IPS-18c (cell line): ENCODE data around the gene NOL3.

Experiments used
- H3K4me3 ChIP-seq: 2 replicates; pipeline ENCODE4 v1.7.0; 2013; ENCODE audit warnings: low read depth, mild to moderate bottlenecking, low read length, moderate library complexity; ENCODE audit not compliant: insufficient read depth
- H3K9me3 ChIP-seq: one replicate; pipeline ENCODE4 v1.6.1; 2013; ENCODE audit warnings: mild to moderate bottlenecking, low read length, moderate library complexity; ENCODE audit not compliant: control insufficient read depth, insufficient read depth

NOL3 gene

DNA sequence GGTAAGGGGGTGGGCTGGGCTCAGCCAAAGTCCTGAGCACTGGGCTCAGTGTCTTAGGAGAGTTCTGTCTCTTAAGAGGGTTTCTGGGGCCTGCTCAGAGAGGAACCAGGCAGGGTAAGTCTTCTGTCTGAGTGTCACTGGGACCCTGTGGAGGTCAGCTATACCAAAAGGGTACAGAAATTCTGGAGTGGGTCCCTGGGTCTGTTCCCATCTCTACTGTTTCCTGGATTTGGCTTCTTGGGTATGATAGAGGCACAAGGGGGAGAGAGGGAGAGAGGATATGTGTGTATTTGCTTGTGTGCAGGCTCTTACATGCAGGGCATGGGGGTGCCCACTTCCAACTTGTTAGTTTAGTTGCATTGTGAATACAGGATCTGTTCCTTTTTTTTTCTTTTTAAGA is 23.2 kb downstream of the NOL3 start:
- Histone ChIP-seq H3K9me3 (no peaks in the 10 kb centered on the region), H3K4me3 (no peak overlapping the region; the same call in 1 of the 2 replicates)

DNA sequence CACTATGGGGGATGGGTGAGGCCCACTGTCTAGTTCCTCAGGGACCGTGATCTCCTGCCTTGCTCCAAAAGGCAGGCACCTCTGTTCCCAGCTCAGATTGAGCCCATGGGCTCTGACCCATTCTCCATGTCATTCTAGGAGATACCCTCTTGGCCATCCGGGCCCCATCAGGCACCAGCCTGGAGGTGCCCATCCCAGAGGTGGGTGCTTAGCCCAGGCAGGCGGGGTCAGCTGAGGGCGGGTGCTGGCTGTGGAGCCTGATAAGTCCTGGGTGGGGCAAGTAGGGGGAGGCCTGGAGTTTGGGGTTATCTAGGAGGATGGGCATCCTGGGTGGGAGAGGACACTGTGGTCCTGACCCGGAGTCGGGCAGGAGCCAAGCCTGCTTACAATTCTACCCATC is 23.9 kb downstream of the NOL3 start:
- H3K4me3 ChIP-seq: no peak overlapping the region
- no peaks in the 10 kb centered on the region for H3K9me3 ChIP-seq

DNA sequence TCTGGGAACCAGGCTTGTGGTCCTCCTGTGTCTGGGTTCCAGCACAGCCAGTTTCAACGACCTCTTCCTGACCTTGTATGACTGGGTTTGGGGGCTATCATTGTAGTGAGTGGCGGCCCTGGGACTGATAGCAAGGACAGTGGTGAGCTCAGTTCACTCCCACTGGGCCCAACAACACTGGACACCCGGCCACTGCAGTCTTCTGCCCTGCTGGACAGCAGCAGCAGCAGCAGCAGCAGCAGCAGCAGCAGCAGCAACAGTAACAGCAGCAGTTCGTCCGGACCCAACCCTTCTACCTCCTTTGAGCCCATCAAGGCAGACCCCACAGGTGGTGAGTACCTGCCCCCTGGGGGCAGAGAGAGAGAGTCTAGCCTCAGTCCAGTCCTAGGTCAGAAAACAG is 25.3 kb downstream of the NOL3 start:
- no peak overlapping the region for H3K4me3 ChIP-seq

GRCh38 chr16:67196881-67197280 is 26.5 kb downstream of the NOL3 start:
- H3K9me3 ChIP-seq: peaks cover 2% of the 10 kb centered on the region
- H3K4me3 ChIP-seq: no peak overlapping the region

More for the DNA sequence above, 25.3 kb downstream of the NOL3 start:
- H3K9me3 ChIP-seq: no peaks in the 10 kb centered on the region

- Histone ChIP-seq H3K9me3 (peaks cover 2% of the 10 kb centered on the region), H3K4me3 (no peak overlapping the region)
Observed at GRCh38 chr16:67197704-67198103, 27.4 kb downstream of the NOL3 start.

DNA sequence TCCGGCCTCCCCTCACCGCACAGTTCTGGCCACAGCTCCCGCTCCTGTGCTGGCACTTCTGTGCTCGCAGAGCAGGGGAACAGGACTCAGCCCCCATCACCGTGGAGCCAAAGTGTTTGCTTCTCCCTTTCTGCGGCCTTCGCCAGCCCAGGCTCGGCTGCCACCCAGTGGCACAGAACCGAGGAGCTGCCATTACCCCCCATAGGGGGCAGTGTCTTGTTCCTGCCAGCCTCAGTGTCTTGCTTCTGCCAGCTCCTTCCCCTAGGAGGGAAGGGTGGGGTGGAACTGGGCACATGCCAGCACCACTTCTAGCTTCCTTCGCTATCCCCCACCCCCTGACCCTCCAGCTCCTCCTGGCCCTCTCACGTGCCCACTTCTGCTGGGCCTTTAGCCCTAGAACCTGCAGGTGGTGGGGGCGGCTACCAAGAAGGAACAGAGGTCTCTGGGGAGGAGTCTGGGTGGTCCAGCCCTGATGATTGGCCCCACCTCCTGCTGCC is 27.9 kb downstream of the NOL3 start:
- Histone ChIP-seq H3K9me3 (peaks cover 2% of the 10 kb centered on the region), H3K4me3 (no peak overlapping the region)

GRCh38 chr16:67199011-67199807 is 28.9 kb downstream of the NOL3 start, which contains the start of gene ELMO3:
Gene ELMO3, plus strand, starts transcription at chr16:67199131. Its CDS starts 196 bp downstream, at chr16:67199327.
- H3K9me3 ChIP-seq: peaks cover 2% of the 10 kb centered on the region
- H3K4me3 ChIP-seq: peak within 1 kb of the TSS; percentile 72

GRCh38 chr16:67199808-67200198 is 29.5 kb downstream of the NOL3 start:
- peaks cover 2% of the 10 kb centered on the region for H3K9me3 ChIP-seq
- peak overlapping the region; percentile 70 for H3K4me3 ChIP-seq

DNA sequence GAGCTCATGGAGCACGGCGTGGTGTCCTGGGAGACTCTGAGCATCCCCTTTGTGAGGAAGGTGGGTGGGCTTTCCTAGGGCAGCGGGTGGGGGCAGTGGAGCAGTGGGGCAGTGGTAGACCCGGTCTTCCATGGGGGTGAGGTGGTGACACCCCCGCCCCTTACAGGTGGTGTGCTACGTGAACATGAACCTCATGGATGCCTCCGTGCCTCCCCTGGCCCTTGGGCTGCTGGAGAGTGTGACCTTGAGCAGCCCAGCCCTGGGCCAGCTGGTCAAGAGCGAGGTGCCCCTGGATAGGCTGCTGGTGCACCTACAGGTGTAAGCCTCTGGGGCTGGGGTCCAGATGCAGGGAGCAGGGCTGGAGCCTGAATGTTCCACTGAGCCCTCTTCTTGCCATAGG is 30.2 kb downstream of the NOL3 start:
- peaks cover 2% of the 10 kb centered on the region for H3K9me3 ChIP-seq
- no peak overlapping the region for H3K4me3 ChIP-seq

- Histone ChIP-seq H3K4me3 (no peak overlapping the region), H3K9me3 (peaks cover 2% of the 10 kb centered on the region)
Observed at GRCh38 chr16:67201411-67202345, 31.3 kb downstream of the NOL3 start.

DNA sequence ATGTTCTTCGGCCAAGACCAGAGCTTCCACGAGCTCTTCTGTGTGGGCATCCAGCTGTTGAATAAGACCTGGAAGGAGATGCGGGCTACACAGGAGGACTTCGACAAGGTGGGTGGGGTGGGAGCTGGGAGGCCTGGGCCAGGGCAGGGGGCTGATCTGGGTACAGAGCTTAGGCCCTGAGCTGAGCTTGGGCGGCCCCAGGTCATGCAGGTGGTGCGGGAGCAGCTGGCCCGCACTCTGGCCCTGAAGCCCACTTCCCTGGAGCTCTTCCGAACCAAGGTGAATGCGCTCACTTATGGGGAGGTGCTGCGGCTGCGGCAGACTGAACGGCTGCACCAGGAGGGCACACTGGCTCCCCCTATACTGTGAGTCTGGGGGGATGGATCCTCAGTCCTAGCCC is 32.1 kb downstream of the NOL3 start:
- Histone ChIP-seq H3K4me3 (no peak overlapping the region), H3K9me3 (peaks cover 2% of the 10 kb centered on the region)

DNA sequence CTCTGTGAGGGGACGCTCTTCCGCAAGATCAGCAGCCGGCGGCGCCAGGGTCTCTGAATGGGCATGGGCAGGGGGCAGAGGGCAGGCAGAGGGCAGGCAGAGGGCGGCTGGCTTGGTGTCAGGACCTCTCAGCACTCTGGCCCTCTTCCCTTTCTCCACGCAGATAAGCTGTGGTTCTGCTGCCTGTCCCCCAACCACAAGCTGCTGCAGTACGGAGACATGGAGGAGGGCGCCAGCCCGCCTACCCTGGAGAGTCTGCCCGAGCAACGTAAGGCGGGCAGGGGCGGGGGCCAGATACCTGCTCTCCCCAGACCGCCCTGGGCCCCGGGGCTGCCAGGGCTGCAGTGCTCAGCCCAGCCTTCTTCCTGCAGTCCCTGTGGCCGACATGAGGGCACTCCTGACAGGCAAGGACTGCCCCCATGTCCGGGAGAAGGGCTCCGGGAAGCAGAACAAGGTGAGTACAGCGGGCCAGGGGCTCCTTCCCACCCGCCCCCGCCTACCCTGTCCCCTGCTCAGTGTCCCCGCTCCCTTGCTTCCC is 32.7 kb downstream of the NOL3 start:
- Histone ChIP-seq H3K9me3 (peaks cover 2% of the 10 kb centered on the region), H3K4me3 (no peak overlapping the region)

- peaks cover 2% of the 10 kb centered on the region for H3K9me3 ChIP-seq
Observed at GRCh38 chr16:67204076-67204475, 33.7 kb downstream of the NOL3 start.

GRCh38 chr16:67206129-67206837 is 35.9 kb downstream of the NOL3 start:
- Histone ChIP-seq H3K9me3 (peaks cover 2% of the 10 kb centered on the region), H3K4me3 (no peak overlapping the region)

More at GRCh38 chr16:67204076-67204475, 33.7 kb downstream of the NOL3 start:
- H3K4me3 ChIP-seq: no peak overlapping the region

DNA sequence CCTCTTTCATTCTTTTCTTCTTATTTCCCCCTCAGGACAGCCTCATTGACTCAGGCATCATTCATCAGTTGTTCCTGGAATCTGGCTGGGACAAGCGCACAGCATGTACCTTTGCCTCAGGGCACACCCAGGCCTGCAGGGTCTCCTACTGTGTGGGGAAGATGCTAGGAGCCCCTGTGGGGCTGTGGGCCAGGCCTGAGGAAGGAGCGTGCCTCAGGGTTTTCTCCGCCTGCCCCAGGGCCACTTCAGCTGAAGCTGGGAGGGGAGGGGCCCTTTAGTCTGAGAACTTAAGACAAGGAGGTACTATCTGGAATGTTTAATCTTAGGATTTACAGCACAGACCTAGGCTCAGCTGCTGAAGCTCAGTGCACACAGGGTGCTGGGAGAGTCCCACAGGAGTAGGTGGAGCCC is 36.5 kb downstream of the NOL3 start:
- Histone ChIP-seq H3K9me3 (peaks cover under 1% of the 10 kb centered on the region), H3K4me3 (no peak overlapping the region)

GRCh38 chr16:67207249-67208091 is 37.1 kb downstream of the NOL3 start:
- no peaks in the 10 kb centered on the region for H3K9me3 ChIP-seq
- H3K4me3 ChIP-seq: no peak overlapping the region
